PC-3 (cell line): ENCODE data around the gene LIMS1. TPM values are rescaled to one million over a fixed set of nuclear protein-coding genes. Genes with fewer than 3 reads are reported as not detected.
A peak's percentile ranks its signal among the peaks of the same experiment; 100 is the strongest.
"Not testable (repeated sequence)": the region's sequence is repeated elsewhere in the genome, so short reads cannot be mapped to it uniquely, and the experiment has no call there.

Experiments used
- ATAC-seq: fragments of 200-7000 bp; cut with Tn5 transposase; 2 replicates; pipeline ENCODE4 v1.9.1; 2020; ENCODE audit warnings: mild to moderate bottlenecking, moderate library complexity
- BruUV-seq: library from RNA; stranded (reverse); fragments of 400-500 nt; replicated peaks from 2 replicates; lab custom pipeline; 2021; lab: Mats Ljungman, UMichigan
- CTCF ChIA-PET: fragments of 300-600 bp; sonication (Branson Sonifier 250); formaldehyde crosslinking; loops from one replicate; lab custom pipeline; 2022; ENCODE audit warnings: antibody characterized with exemption; lab: Charles Lee
- POLR2A ChIA-PET: fragments of 300-600 bp; sonication (Branson Sonifier 250); formaldehyde crosslinking; loops from one replicate; lab custom pipeline; 2022; ENCODE audit warnings: antibody characterized with exemption; ENCODE audit not compliant: unreplicated experiment; lab: Charles Lee
- DNase-seq: peaks from one replicate; pipeline ENCODE4 v3.0.0-alpha.2; 2015
- H2AFZ ChIP-seq: fragments of 300-600 bp; sonication (generic); 2 replicates; pipeline ENCODE4 v1.6.0; 2016; ENCODE audit warnings: antibody characterized with exemption, low read length
- H3F3A ChIP-seq: fragments of 300-600 bp; sonication (generic); one replicate; pipeline ENCODE4 v1.6.0; 2017; ENCODE audit warnings: antibody characterized with exemption, low read length, control low read depth, mild to moderate bottlenecking; ENCODE audit not compliant: unreplicated experiment
- H3K27ac ChIP-seq: fragments of 300-600 bp; sonication (generic); 2 replicates; pipeline ENCODE4 v1.5.1; 2016; ENCODE audit warnings: mild to moderate bottlenecking, low read length
- H3K27me3 ChIP-seq: fragments of 300-600 bp; sonication (generic); 2 replicates; pipeline ENCODE4 v1.6.1; 2016; ENCODE audit warnings: low read length, mixed read lengths
- H3K36me3 ChIP-seq: fragments of 300-600 bp; sonication (generic); 2 replicates; pipeline ENCODE4 v1.6.1; 2016; ENCODE audit warnings: low read depth, mixed run types, low read length, mixed read lengths
- H3K4me1 ChIP-seq: fragments of 300-600 bp; sonication (generic); 2 replicates; pipeline ENCODE4 v1.5.1; 2016; ENCODE audit warnings: low read length; ENCODE audit not compliant: insufficient read depth
- H3K4me2 ChIP-seq: fragments of 300-600 bp; sonication (generic); 2 replicates; pipeline ENCODE4 v1.6.0; 2016; ENCODE audit warnings: low read length
- H3K4me3 ChIP-seq: fragments of 300-600 bp; sonication (generic); 2 replicates; pipeline ENCODE4 v1.5.1; 2016; ENCODE audit warnings: mild to moderate bottlenecking, low read length, mixed read lengths
- H3K79me2 ChIP-seq: fragments of 300-600 bp; sonication (generic); 2 replicates; pipeline ENCODE4 v1.6.1; 2017; ENCODE audit warnings: low read length, mixed read lengths
- H3K9ac ChIP-seq: fragments of 300-600 bp; sonication (generic); 2 replicates; pipeline ENCODE4 v1.6.0; 2016; ENCODE audit warnings: mild to moderate bottlenecking, low read length
- H3K9me2 ChIP-seq: fragments of 300-600 bp; sonication (generic); replicated peaks from 2 replicates; pipeline ENCODE4 v1.6.1; 2016; ENCODE audit warnings: mixed run types, low read length, mixed read lengths
- H3K9me3 ChIP-seq: fragments of 300-600 bp; sonication (generic); 2 replicates; pipeline ENCODE4 v1.6.1; 2016; ENCODE audit warnings: low read length, mixed read lengths
- H4K20me1 ChIP-seq: fragments of 300-600 bp; sonication (generic); 2 replicates; pipeline ENCODE4 v1.6.1; 2016; ENCODE audit warnings: low read length, mixed read lengths
- CTCF ChIP-seq: fragments of 300-600 bp; sonication (generic); conservative IDR thresholded peaks from 2 replicates; pipeline ENCODE4 v1.5.1; 2017; ENCODE audit warnings: antibody characterized with exemption, low read depth, mild to moderate bottlenecking, low read length
- EZH2 ChIP-seq: fragments of 300-600 bp; sonication (generic); IDR thresholded peaks from one replicate; pipeline ENCODE4 v1.6.1; 2017; ENCODE audit warnings: antibody characterized with exemption, mild to moderate bottlenecking, low read length; ENCODE audit not compliant: unreplicated experiment
- EZH2phosphoT487 ChIP-seq: fragments of 300-600 bp; sonication (generic); IDR thresholded peaks from 2 replicates; pipeline ENCODE4 v1.6.1; 2018; ENCODE audit warnings: mild to moderate bottlenecking, antibody characterized with exemption, low read length, borderline replicate concordance
- intact Hi-C: fragments of 100-400 bp; cut with micrococcal nuclease; formaldehyde crosslinking; loops from 2 replicates; pipeline ENCODE4 v1.9.0; 2023
- total RNA-seq: library from RNA; depleted of rRNA; stranded (reverse); fragments of >200 nt; gene quantifications from 2 replicates; pipeline ENCODE4 v1.2.3, GENCODE V29; 2014; rRNA removed

The LIMS1 gene
- total RNA-seq, 1 experiment from 2014 or later = 58.9 TPM

DNA sequence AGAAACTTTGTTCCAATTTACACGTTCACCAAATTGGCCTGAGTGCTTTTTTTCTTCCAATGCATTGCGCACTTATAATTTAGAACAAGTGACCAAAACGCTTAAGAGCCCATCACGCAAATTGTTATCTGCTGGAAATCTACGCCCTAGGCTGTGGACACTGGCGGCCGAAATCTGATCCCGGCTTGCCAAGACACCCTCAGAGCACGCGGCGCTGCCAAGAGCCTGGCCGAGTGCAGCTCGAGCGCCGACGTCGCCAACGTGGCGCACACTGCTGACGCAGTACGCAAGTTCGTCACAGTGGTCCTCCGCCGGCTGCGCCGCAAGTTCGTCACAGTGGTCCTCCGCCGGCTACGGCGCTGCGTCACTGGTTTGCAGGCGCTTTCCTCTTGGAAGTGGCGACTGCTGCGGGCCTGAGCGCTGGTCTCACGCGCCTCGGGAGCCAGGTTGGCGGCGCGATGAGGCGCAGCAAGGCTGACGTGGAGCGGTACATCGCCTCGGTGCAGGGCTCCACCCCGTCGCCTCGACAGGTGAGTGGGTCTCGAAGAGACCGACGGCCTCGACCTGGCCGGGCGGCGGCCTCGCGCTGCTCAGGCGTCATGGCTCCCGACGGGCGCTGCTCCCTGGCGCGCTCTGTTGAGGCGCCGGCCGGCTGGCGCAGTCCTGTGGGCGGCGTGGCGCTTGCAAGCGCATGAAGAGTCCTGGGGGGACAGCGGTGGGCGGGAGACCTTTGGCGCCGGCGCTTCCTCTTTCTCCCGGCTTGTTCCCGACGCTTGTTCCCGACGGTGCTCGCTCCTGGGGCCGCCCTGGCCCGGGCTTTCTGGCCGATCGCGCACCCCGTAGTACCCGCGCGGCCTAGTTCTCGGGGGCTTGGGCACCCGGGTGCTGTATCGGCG is 185.1 kb downstream of the LIMS1 start, which contains the start of gene RANBP2:
RANBP2 (plus strand) TSS at position 334 of the 896 bp plus-strand sequence; CDS start at position 459, 125 bp downstream.
- peaks cover 6% of the 10 kb centered on the region for H3K4me1 ChIP-seq
- H3K4me3 ChIP-seq = peak within 1 kb of the TSS; percentile 82
- H3F3A ChIP-seq = no peaks in the 10 kb centered on the region
- BruUV-seq = no TSS peak
- H4K20me1 ChIP-seq = peaks cover 7% of the 10 kb centered on the region
- H2AFZ ChIP-seq = peak within 1 kb of the TSS; percentile 90
- no peaks in the 10 kb centered on the region for H3K36me3 ChIP-seq
- peak; percentile 98 for DNase-seq
- peak within 1 kb of the TSS; percentile 72 for H3K27ac ChIP-seq
- H3K9ac ChIP-seq = peak within 1 kb of the TSS; percentile 91
- ChIA-PET CTCF (no interaction called here), POLR2A (interaction anchor here (0.6 kb wide), 1 partner anchor 11 kb away, joined by 3 read pairs; no protein-coding TSS in a partner anchor)
- H3K27me3 ChIP-seq = no peaks in the 10 kb centered on the region
- intact Hi-C loops = loop anchor here (5.0 kb wide), 1 partner anchor 112 kb away; no protein-coding TSS in a partner anchor
- TF ChIP-seq EZH2 (no peak), CTCF (no peak), EZH2phosphoT487 (no peak)
- no peaks in the 10 kb centered on the region for H3K9me2 ChIP-seq
- H3K9me3 ChIP-seq = no peaks in the 10 kb centered on the region
- ATAC-seq = peak; percentile 97
- peaks cover 50% of the 10 kb centered on the region for H3K79me2 ChIP-seq
- peak within 1 kb of the TSS; percentile 86 for H3K4me2 ChIP-seq

DNA sequence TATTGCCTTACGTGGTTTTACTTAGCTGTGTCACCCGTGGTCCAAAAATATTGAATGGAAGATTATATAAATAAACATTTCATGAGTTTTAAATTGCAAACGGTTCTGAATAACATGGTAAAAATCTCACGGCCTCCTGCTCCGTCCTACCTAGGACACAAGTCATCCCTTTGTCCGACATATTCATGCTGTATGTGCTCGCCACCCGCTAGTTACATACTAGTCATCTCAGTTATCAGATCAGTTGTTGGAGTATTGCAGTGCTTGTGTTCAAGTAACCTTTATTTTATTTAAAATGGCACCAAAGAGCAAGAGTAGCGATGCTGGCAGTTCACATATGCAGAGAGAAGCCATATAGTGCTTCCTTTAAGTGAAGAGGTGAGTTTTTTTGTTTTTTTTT is 191.8 kb downstream of the LIMS1 start:
- H3K27ac ChIP-seq, CTCF ChIA-PET, ATAC-seq, H3K27me3 ChIP-seq, H3K4me1 ChIP-seq, H3K4me3 ChIP-seq, intact Hi-C loops, H3K9ac ChIP-seq, POLR2A ChIA-PET, H2AFZ ChIP-seq, BruUV-seq, H3K9me2 ChIP-seq, H3K36me3 ChIP-seq, H3K4me2 ChIP-seq, H3F3A ChIP-seq, DNase-seq, H3K9me3 ChIP-seq, H4K20me1 ChIP-seq: not testable (repeated sequence)
- peaks cover 79% of the 10 kb centered on the region for H3K79me2 ChIP-seq

DNA sequence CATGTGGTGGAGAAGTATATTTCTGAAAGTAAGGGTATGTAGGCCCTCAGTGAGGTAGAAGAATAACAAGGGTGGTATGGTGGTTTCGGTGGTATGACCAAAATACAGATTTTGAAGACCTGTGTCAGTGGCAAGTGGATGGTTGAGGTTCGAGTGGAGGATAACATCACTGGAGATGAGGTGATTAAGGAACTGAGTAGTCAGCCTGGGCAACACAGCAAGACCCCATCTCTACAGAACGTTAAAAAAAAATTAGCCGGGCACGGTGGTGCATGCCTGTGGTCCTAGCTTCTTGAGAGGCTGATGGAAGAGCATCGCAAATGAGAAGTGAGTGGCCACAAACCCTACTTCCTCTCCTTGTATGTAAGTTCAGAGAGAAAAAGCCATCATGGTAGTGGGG is 200.4 kb downstream of the LIMS1 start:
- ATAC-seq, H3K4me3 ChIP-seq, H3K4me1 ChIP-seq, DNase-seq, H3K9ac ChIP-seq, intact Hi-C loops, H4K20me1 ChIP-seq, H3K9me2 ChIP-seq, BruUV-seq, H3F3A ChIP-seq, H3K79me2 ChIP-seq, H2AFZ ChIP-seq, H3K4me2 ChIP-seq, POLR2A ChIA-PET, H3K9me3 ChIP-seq, H3K27me3 ChIP-seq, H3K36me3 ChIP-seq, H3K27ac ChIP-seq, CTCF ChIA-PET: not testable (repeated sequence)

Other genes with a start within 250 kb of the LIMS1 start
- gene SULT1C2, start 245.6 kb upstream of the LIMS1 start, total RNA-seq = not detected in 2 replicates
- gene SULT1C4, start 156.5 kb upstream of the LIMS1 start, total RNA-seq = not detected in 2 replicates
- gene GCC2, start 85.3 kb upstream of the LIMS1 start, total RNA-seq = 7.3 and 10.1 TPM in 2 replicates
- 39.9 and 42.2 TPM in 2 replicates for gene RANBP2, start 185.0 kb downstream of the LIMS1 start, total RNA-seq